B cell (primary cell): ENCODE measurements around the gene COL10A1. TPM values are rescaled to one million over a fixed set of nuclear protein-coding genes. Genes with fewer than 3 reads are reported as not detected.

Experiments used
- ATAC-seq: fragments of 200-7000 bp; cut with Tn5 transposase; one replicate; pipeline ENCODE4 v1.10.0; 2021; ENCODE audit warnings: low read depth, mild to moderate bottlenecking, moderate number of reproducible peaks, moderate library complexity
- CTCF ChIA-PET: fragments of 350-600 bp; sonication (Branson Sonifier 250); formaldehyde crosslinking; loops from one replicate; lab custom pipeline; 2021; ENCODE audit warnings: antibody characterized with exemption, inconsistent platforms; lab: Charles Lee
- POLR2A ChIA-PET: fragments of 350-600 bp; sonication (Branson Sonifier 250); formaldehyde crosslinking; loops from one replicate; lab custom pipeline; 2021; ENCODE audit warnings: antibody characterized with exemption; lab: Charles Lee
- DNase-seq: peaks from one replicate; pipeline ENCODE4 v3.0.0; 2013
- H2AFZ ChIP-seq: 2 replicates; pipeline ENCODE4 v1.6.1; 2012; ENCODE audit warnings: mild to moderate bottlenecking, low read depth, low read length; ENCODE audit not compliant: insufficient read depth, poor library complexity, severe bottlenecking
- H3K27ac ChIP-seq, 2 donors: 1 replicate in 1 of 2; 2 replicates in 1 of 2; pipeline ENCODE4 v1.5.1; 2012 to 2013; ENCODE audit warnings: low read length in 2 of 2, mild to moderate bottlenecking in 2 of 2, moderate library complexity in 1 of 2
- H3K27me3 ChIP-seq, 4 experiments: fragments of 200-600 bp in 1 of 4; sonication (generic) in 1 of 4; replicated peaks in 1 of 4; 1 replicate in 2 of 4; 2 replicates in 2 of 4; pipeline versions ENCODE4 v1.6.1 to v1.7.0; 2013 to 2016; ENCODE audit warnings: low read length in 3 of 4, mild to moderate bottlenecking in 2 of 4, mixed read lengths in 1 of 4, moderate library complexity in 1 of 4; ENCODE audit not compliant: insufficient read depth in 4 of 4, control insufficient read depth in 3 of 4; ENCODE audit errors: control extremely low read depth in 1 of 4
- H3K36me3 ChIP-seq, 2 experiments: replicated peaks in 1 of 2; 1 replicate in 1 of 2; 2 replicates in 1 of 2; pipeline versions ENCODE4 v1.6.1 to v1.7.1; 2013; ENCODE audit warnings: low read length in 1 of 2; ENCODE audit not compliant: insufficient read depth in 2 of 2, control insufficient read depth in 1 of 2; ENCODE audit errors: control extremely low read depth in 1 of 2, extremely low read depth in 1 of 2
- H3K4me1 ChIP-seq, 2 donors: fragments of 200-600 bp in 1 of 2; sonication (generic) in 1 of 2; 1 replicate in 1 of 2; 2 replicates in 1 of 2; pipeline versions ENCODE4 v1.5.1 to v1.6.1; 2013 to 2017; ENCODE audit warnings: low read length in 2 of 2; ENCODE audit not compliant: control insufficient read depth in 2 of 2, insufficient read depth in 2 of 2
- H3K4me2 ChIP-seq: replicated peaks from 2 replicates; pipeline ENCODE3; 2012; ENCODE audit warnings: mild to moderate bottlenecking, low read depth, low read length; ENCODE audit not compliant: poor library complexity, severe bottlenecking
- H3K4me3 ChIP-seq, 5 experiments: fragments of 200-600 bp in 1 of 5; sonication (generic) in 1 of 5; 1 replicate in 3 of 5; 2 replicates in 2 of 5; pipeline versions ENCODE4 v1.5.1 to v1.7.0; 2011 to 2016; ENCODE audit warnings: low read length in 4 of 5, mild to moderate bottlenecking in 4 of 5, low read depth in 2 of 5, control low read depth in 1 of 5, moderate library complexity in 1 of 5; ENCODE audit not compliant: insufficient read depth in 1 of 5; ENCODE audit errors: control extremely low read depth in 1 of 5, extremely low read depth in 1 of 5
- H3K79me2 ChIP-seq: fragments of 200-600 bp; sonication (generic); one replicate; pipeline ENCODE4 v1.6.0; 2016; ENCODE audit warnings: low read length; ENCODE audit not compliant: control insufficient read depth, insufficient read depth
- H3K9ac ChIP-seq: fragments of 200-600 bp; sonication (generic); 2 replicates; pipeline ENCODE4 v1.6.1; 2017; ENCODE audit warnings: mild to moderate bottlenecking, low read length, moderate library complexity
- H3K9me3 ChIP-seq, 3 donors: one replicate each; pipeline versions ENCODE4 v1.6.1 to v1.7.1; 2013; ENCODE audit warnings: low read length in 2 of 3; ENCODE audit not compliant: control insufficient read depth in 2 of 3, insufficient read depth in 1 of 3; ENCODE audit errors: control extremely low read depth in 1 of 3
- H4K20me1 ChIP-seq: 2 replicates; pipeline ENCODE4 v1.6.0; 2012; ENCODE audit warnings: mild to moderate bottlenecking, low read length; ENCODE audit not compliant: insufficient read depth, control insufficient read depth, poor library complexity, severe bottlenecking
- H3K27ac Mint-ChIP-seq: one replicate; pipeline ENCODE4 v1.8.0; 2021; ENCODE audit warnings: mixed read lengths
- H3K27me3 Mint-ChIP-seq: one replicate; pipeline ENCODE4 v1.8.0; 2021; ENCODE audit warnings: mixed read lengths
- H3K4me1 Mint-ChIP-seq: one replicate; pipeline ENCODE4 v1.8.0; 2021; ENCODE audit warnings: mixed read lengths
- H3K4me3 Mint-ChIP-seq: one replicate; pipeline ENCODE4 v1.8.0; 2021; ENCODE audit warnings: mixed read lengths
- H3K9me3 Mint-ChIP-seq: one replicate; pipeline ENCODE4 v1.8.0; 2022; ENCODE audit warnings: mixed read lengths; ENCODE audit not compliant: insufficient read depth
- EZH2 ChIP-seq: IDR thresholded peaks from 2 replicates; pipeline ENCODE4 v1.6.1; 2012; ENCODE audit warnings: borderline replicate concordance, low read depth, mild to moderate bottlenecking, moderate library complexity, low read length; ENCODE audit not compliant: insufficient read depth, poor library complexity, severe bottlenecking
- WGBS: methylation state at CpG from one replicate; pipeline ENCODE4 v1.1.5; 2013; ENCODE audit warnings: missing lambda C conversion rate; ENCODE audit not compliant: insufficient coverage; 5-methylcytosine and 5-hydroxymethylcytosine counted together
- intact Hi-C: fragments of 100-400 bp; cut with micrococcal nuclease; formaldehyde crosslinking; loops from one replicate; pipeline ENCODE4 v1.10.0; 2022
- polyA plus RNA-seq: library from polyadenylated mRNA; depleted of rRNA; stranded (reverse); fragments of >200 nt; gene quantifications from 2 replicates; pipeline ENCODE4 v1.2.3, GENCODE V29; 2012
- total RNA-seq, 2 donors: library from RNA; stranded (reverse); fragments of 120-200 nt in 1 of 2; gene quantifications; 1 replicate in 1 of 2; 2 replicates in 1 of 2; pipeline versions ENCODE4 v1.2.3 to v1.2.4, GENCODE V29; 2013 to 2022
- TF ChIP-seq, protein P1 (sequence below): fragments of 200-600 bp; IDR thresholded peaks from one replicate; pipeline ENCODE4 v1.8.0; 2022; ENCODE audit warnings: antibody characterized with exemption, mild to moderate bottlenecking

The COL10A1 gene
- total and polyA plus RNA-seq, 2 donors (not counting 1 experiment from before 2014, with no cell fraction given): not detected

DNA sequence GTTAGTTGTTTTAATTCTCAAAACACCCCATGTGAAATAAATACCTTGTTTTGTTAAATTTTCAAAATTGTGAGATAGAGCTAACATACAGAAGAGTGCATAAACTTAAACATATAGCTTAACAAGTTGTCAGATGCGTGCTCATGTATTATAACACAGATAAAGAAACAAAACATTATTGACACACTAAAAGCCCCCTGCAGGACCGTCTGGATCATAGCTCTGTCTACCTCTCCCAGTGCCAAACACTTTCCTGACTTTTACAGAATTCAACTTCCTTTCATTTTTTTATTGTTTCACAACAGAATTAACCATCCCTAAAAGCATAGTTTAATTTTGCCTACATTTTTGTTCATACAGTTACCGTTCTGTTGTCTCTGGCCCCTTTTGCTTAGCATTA lies 47.4 kb downstream of the COL10A1 start:
- H4K20me1 ChIP-seq: no peaks in the 10 kb centered on the region
- H3K27me3 Mint-ChIP-seq: peaks cover 19% of the 10 kb centered on the region
- CTCF ChIA-PET: interaction anchor here (0.7 to 2.2 kb wide), 3 partner anchors 18 to 69 kb away, joined by 3 to 10 read pairs (median 4); no protein-coding TSS in a partner anchor
- no peak overlapping the region for H2AFZ ChIP-seq
- no peak overlapping the region for H3K27ac ChIP-seq
- no peak overlapping the region for H3K4me3 Mint-ChIP-seq
- intact Hi-C loops: no loop called here
- no peaks in the 10 kb centered on the region for H3K9me3 Mint-ChIP-seq
- H3K27me3 ChIP-seq: peaks cover 0 to 6% (median 1%) of the 10 kb centered on the region in 4 experiments
- no peaks in the 10 kb centered on the region for H3K9me3 ChIP-seq
- no peaks in the 10 kb centered on the region for H3K79me2 ChIP-seq
- POLR2A ChIA-PET: no interaction called here
- no peak overlapping the region for H3K27ac Mint-ChIP-seq
- H3K4me1 ChIP-seq: no peaks in the 10 kb centered on the region
- DNase-seq (no peak), ATAC-seq (no peak)
- H3K36me3 ChIP-seq: no peaks in the 10 kb centered on the region
- H3K4me1 Mint-ChIP-seq: no peaks in the 10 kb centered on the region
- H3K4me3 ChIP-seq: no peak overlapping the region
- H3K9ac ChIP-seq: no peak overlapping the region
- no peak overlapping the region for H3K4me2 ChIP-seq
- 75% methylated on average over 2 of the region's 3 CpGs for WGBS
- TF ChIP-seq, protein P1, sequence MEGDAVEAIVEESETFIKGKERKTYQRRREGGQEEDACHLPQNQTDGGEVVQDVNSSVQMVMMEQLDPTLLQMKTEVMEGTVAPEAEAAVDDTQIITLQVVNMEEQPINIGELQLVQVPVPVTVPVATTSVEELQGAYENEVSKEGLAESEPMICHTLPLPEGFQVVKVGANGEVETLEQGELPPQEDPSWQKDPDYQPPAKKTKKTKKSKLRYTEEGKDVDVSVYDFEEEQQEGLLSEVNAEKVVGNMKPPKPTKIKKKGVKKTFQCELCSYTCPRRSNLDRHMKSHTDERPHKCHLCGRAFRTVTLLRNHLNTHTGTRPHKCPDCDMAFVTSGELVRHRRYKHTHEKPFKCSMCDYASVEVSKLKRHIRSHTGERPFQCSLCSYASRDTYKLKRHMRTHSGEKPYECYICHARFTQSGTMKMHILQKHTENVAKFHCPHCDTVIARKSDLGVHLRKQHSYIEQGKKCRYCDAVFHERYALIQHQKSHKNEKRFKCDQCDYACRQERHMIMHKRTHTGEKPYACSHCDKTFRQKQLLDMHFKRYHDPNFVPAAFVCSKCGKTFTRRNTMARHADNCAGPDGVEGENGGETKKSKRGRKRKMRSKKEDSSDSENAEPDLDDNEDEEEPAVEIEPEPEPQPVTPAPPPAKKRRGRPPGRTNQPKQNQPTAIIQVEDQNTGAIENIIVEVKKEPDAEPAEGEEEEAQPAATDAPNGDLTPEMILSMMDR: no peak
- no peak for TF ChIP-seq EZH2

- POLR2A ChIA-PET: no interaction called here
- ATAC-seq (no peak), DNase-seq (no peak)
- H3K4me1 Mint-ChIP-seq: no peaks in the 10 kb centered on the region
- H4K20me1 ChIP-seq: no peaks in the 10 kb centered on the region
- H3K4me2 ChIP-seq: no peak overlapping the region
- no peak overlapping the region for H3K9ac ChIP-seq
- peaks cover 0 to 6% (median 1%) of the 10 kb centered on the region in 4 experiments for H3K27me3 ChIP-seq
- peaks cover 0 to 3% of the 10 kb centered on the region in 2 donors for H3K4me1 ChIP-seq
- H3K36me3 ChIP-seq: no peaks in the 10 kb centered on the region
- WGBS: 83% methylated on average over 1 of the region's 2 CpGs
- CTCF ChIA-PET: interaction anchor here (0.6 to 1.3 kb wide), 3 partner anchors 13 to 66 kb away, joined by 3 to 4 read pairs (median 3); no protein-coding TSS in a partner anchor
- no peak for TF ChIP-seq EZH2
- no peak overlapping the region for H3K27ac ChIP-seq
- H3K9me3 Mint-ChIP-seq: no peaks in the 10 kb centered on the region
- H3K4me3 ChIP-seq: no peak overlapping the region
- intact Hi-C loops: no loop called here
- no peak overlapping the region for H2AFZ ChIP-seq
- H3K27ac Mint-ChIP-seq: no peak overlapping the region
- H3K4me3 Mint-ChIP-seq: no peak overlapping the region
- no peaks in the 10 kb centered on the region for H3K9me3 ChIP-seq
- H3K79me2 ChIP-seq: no peaks in the 10 kb centered on the region
- H3K27me3 Mint-ChIP-seq: peaks cover 13% of the 10 kb centered on the region
These were observed 51.1 kb downstream of the COL10A1 start for GRCh38 chr6:116074732-116075390.
